Vagina (tissue), 2 donors: ENCODE results near the gene PHYHIPL.

Source experiments
- POLR2A ChIP-seq, 2 donors: fragments of 450-650 bp; IDR thresholded peaks; one replicate each; pipeline ENCODE4 v1.6.1; 2017; ENCODE audit warnings: antibody characterized with exemption in 2 of 2, mild to moderate bottlenecking in 2 of 2, moderate library complexity in 2 of 2
- TF ChIP-seq, protein P1 (sequence below), 3 experiments: fragments of 450-650 bp in 2 of 3; fragments of 200-600 bp in 1 of 3; sonication (generic) in 1 of 3; IDR thresholded peaks; one replicate each; pipeline ENCODE4 v1.5.1; 2017 to 2019; ENCODE audit warnings: antibody characterized with exemption in 3 of 3, mild to moderate bottlenecking in 2 of 3, moderate library complexity in 2 of 3

DNA sequence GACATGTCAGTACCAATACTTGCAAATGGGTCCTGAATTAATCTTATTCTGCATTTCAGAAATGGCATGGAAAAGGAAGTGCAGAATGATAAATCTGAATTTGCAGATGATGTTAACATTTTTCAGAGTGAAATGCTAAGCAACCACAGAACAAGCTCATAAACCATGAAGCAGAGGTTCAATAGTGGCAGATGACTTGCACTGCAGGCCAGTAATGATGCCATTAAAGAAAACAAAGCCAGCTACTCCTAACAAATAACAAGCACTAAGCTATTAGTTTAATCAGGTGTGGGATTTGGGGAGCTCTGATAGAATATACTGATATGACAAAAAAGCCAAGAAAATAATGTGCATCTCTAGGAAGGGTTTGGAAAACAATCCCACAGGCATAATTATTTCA, 100.5 kb downstream of the PHYHIPL start:
- TF ChIP-seq, protein P1, sequence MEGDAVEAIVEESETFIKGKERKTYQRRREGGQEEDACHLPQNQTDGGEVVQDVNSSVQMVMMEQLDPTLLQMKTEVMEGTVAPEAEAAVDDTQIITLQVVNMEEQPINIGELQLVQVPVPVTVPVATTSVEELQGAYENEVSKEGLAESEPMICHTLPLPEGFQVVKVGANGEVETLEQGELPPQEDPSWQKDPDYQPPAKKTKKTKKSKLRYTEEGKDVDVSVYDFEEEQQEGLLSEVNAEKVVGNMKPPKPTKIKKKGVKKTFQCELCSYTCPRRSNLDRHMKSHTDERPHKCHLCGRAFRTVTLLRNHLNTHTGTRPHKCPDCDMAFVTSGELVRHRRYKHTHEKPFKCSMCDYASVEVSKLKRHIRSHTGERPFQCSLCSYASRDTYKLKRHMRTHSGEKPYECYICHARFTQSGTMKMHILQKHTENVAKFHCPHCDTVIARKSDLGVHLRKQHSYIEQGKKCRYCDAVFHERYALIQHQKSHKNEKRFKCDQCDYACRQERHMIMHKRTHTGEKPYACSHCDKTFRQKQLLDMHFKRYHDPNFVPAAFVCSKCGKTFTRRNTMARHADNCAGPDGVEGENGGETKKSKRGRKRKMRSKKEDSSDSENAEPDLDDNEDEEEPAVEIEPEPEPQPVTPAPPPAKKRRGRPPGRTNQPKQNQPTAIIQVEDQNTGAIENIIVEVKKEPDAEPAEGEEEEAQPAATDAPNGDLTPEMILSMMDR (IDR thresholded peaks at IDR 0.05), result no peak
- no peak for TF ChIP-seq POLR2A (IDR thresholded peaks at IDR 0.05)
